Activated B cell treated with CpG ODN at 0.5 μM for 24 hours (primary cell): ENCODE data around the gene GLYAT. TPM values are rescaled to one million over a fixed set of nuclear protein-coding genes. Genes with fewer than 3 reads are reported as not detected.

ENCODE experiments used
- ATAC-seq: fragments of 200-7000 bp; cut with Tn5 transposase; one replicate; pipeline ENCODE4 v1.10.0; 2021; ENCODE audit warnings: low read depth, mild to moderate bottlenecking, moderate library complexity
- CTCF ChIA-PET: fragments of 350-600 bp; sonication (Branson Sonifier 250); formaldehyde crosslinking; loops from one replicate; lab custom pipeline; 2021; ENCODE audit warnings: antibody characterized with exemption; lab: Charles Lee
- POLR2A ChIA-PET: fragments of 350-600 bp; sonication (Branson Sonifier 250); formaldehyde crosslinking; loops from one replicate; lab custom pipeline; 2021; ENCODE audit warnings: antibody characterized with exemption; lab: Charles Lee
- DNase-seq: peaks from one replicate; pipeline ENCODE4 v3.0.0; 2022
- H3K27ac Mint-ChIP-seq: one replicate; pipeline ENCODE4 v1.8.0; 2020; ENCODE audit warnings: mixed read lengths
- H3K27me3 Mint-ChIP-seq: one replicate; pipeline ENCODE4 v1.8.0; 2021; ENCODE audit warnings: mixed read lengths
- H3K36me3 Mint-ChIP-seq: one replicate; pipeline ENCODE4 v1.8.0; 2021; ENCODE audit warnings: low read depth, mixed read lengths
- H3K4me1 Mint-ChIP-seq: one replicate; pipeline ENCODE4 v1.8.0; 2021; ENCODE audit warnings: mixed read lengths
- H3K4me3 Mint-ChIP-seq: one replicate; pipeline ENCODE4 v1.8.0; 2020; ENCODE audit warnings: mild to moderate bottlenecking, mixed read lengths
- H3K9me3 Mint-ChIP-seq: one replicate; pipeline ENCODE4 v1.8.0; 2020; ENCODE audit warnings: mixed read lengths
- CTCF ChIP-seq: fragments of 200-600 bp; IDR thresholded peaks from one replicate; pipeline ENCODE4 v1.8.0; 2022; ENCODE audit warnings: antibody characterized with exemption, mild to moderate bottlenecking
- intact Hi-C: fragments of 100-400 bp; cut with micrococcal nuclease; formaldehyde crosslinking; loops from one replicate; pipeline ENCODE4 v1.15.1; 2024
- total RNA-seq: library from RNA; stranded (reverse); gene quantifications from 2 replicates; pipeline ENCODE4 v1.2.3, GENCODE V29; 2022

GLYAT gene
- total RNA-seq, result not detected in 2 replicates

- Mint-ChIP-seq H3K4me3 (no peak within 1 kb of the TSS), H3K27me3 (peaks cover 5% of the 10 kb centered on the region), H3K4me1 (peaks cover 10% of the 10 kb centered on the region), H3K27ac (no peak within 1 kb of the TSS), H3K9me3 (no peaks in the 10 kb centered on the region), H3K36me3 (no peaks in the 10 kb centered on the region)
- ChIA-PET POLR2A (no interaction called here), CTCF (no interaction called here)
- TF ChIP-seq CTCF, result no peak
- ATAC-seq (no peak), DNase-seq (no peak)
- intact Hi-C loops, result no loop called here
These were observed at the start of gene GLYAT for GRCh38 chr11:58731819-58732218. Gene GLYAT, minus strand, starts transcription at chr11:58731943. Its CDS starts 7,447 bp downstream, at chr11:58724496.

GRCh38 chr11:58781345-58781744 is 49.6 kb upstream of the GLYAT start:
- no peak for TF ChIP-seq CTCF
- no peaks in the 10 kb centered on the region for H3K4me1 Mint-ChIP-seq
- no peak for DNase-seq
- intact Hi-C loops, result no loop called here
- ChIA-PET POLR2A (no interaction called here), CTCF (no interaction called here)
- H3K27me3 Mint-ChIP-seq, result peaks cover 2% of the 10 kb centered on the region
- H3K27ac Mint-ChIP-seq, result no peak overlapping the region
- H3K4me3 Mint-ChIP-seq, result no peak overlapping the region
- H3K36me3 Mint-ChIP-seq, result no peaks in the 10 kb centered on the region
- no peaks in the 10 kb centered on the region for H3K9me3 Mint-ChIP-seq
- ATAC-seq, result no peak

GRCh38 chr11:58780578-58780977 is 48.8 kb upstream of the GLYAT start:
- H3K4me3 Mint-ChIP-seq, result no peak overlapping the region
- no peak overlapping the region for H3K27ac Mint-ChIP-seq
- intact Hi-C loops, result no loop called here
- no peak for DNase-seq
- POLR2A ChIA-PET, result no interaction called here
- no peak for ATAC-seq
- TF ChIP-seq CTCF, result no peak
- CTCF ChIA-PET, result no interaction called here
- no peaks in the 10 kb centered on the region for H3K36me3 Mint-ChIP-seq
- H3K27me3 Mint-ChIP-seq, result peaks cover 2% of the 10 kb centered on the region
- H3K4me1 Mint-ChIP-seq, result no peaks in the 10 kb centered on the region
- no peaks in the 10 kb centered on the region for H3K9me3 Mint-ChIP-seq

- TF ChIP-seq CTCF, result no peak
- no peak for DNase-seq
- H3K4me1 Mint-ChIP-seq, result no peaks in the 10 kb centered on the region
- H3K27ac Mint-ChIP-seq, result no peak overlapping the region
- intact Hi-C loops, result no loop called here
- H3K36me3 Mint-ChIP-seq, result no peaks in the 10 kb centered on the region
- H3K9me3 Mint-ChIP-seq, result no peaks in the 10 kb centered on the region
- no peak overlapping the region for H3K4me3 Mint-ChIP-seq
- ATAC-seq, result no peak
- POLR2A ChIA-PET, result no interaction called here
- CTCF ChIA-PET, result no interaction called here
- H3K27me3 Mint-ChIP-seq, result peaks cover 7% of the 10 kb centered on the region
These were observed 45.4 kb upstream of the GLYAT start for GRCh38 chr11:58776891-58777710.

GRCh38 chr11:58775066-58775708 is 43.4 kb upstream of the GLYAT start:
- Mint-ChIP-seq H3K4me1 (no peaks in the 10 kb centered on the region), H3K27ac (no peak overlapping the region), H3K4me3 (no peak overlapping the region), H3K9me3 (no peaks in the 10 kb centered on the region), H3K27me3 (peaks cover 13% of the 10 kb centered on the region), H3K36me3 (no peaks in the 10 kb centered on the region)
- POLR2A ChIA-PET, result no interaction called here
- DNase-seq (no peak), ATAC-seq (no peak)
- TF ChIP-seq CTCF, result no peak
- intact Hi-C loops, result no loop called here
- CTCF ChIA-PET, result no interaction called here
